Parathyroid adenoma (tissue), 2 donors: ENCODE results near the gene CNTN5.

Experiments used
- H2AFZ ChIP-seq: fragments of 300-600 bp; sonication (generic); one replicate; pipeline ENCODE4 v1.7.0; 2017; ENCODE audit warnings: antibody characterized with exemption, mild to moderate bottlenecking
- H3K27ac ChIP-seq: fragments of 300-600 bp; sonication (generic); one replicate; pipeline ENCODE4 v1.7.0; 2017
- H3K27me3 ChIP-seq: fragments of 300-600 bp; sonication (generic); one replicate; pipeline ENCODE4 v1.7.0; 2017; ENCODE audit warnings: low read length; ENCODE audit not compliant: control insufficient read depth, insufficient read depth
- H3K36me3 ChIP-seq: fragments of 300-600 bp; sonication (generic); one replicate; pipeline ENCODE4 v1.7.0; 2017; ENCODE audit warnings: low read length; ENCODE audit not compliant: control insufficient read depth, insufficient read depth
- H3K4me1 ChIP-seq: fragments of 300-600 bp; sonication (generic); one replicate; pipeline ENCODE4 v1.7.0; 2017; ENCODE audit warnings: control low read depth
- H3K4me2 ChIP-seq: fragments of 300-600 bp; sonication (generic); one replicate; pipeline ENCODE4 v1.7.0; 2017; ENCODE audit warnings: low read length
- H3K4me3 ChIP-seq: fragments of 300-600 bp; sonication (generic); one replicate; pipeline ENCODE4 v1.7.0; 2017; ENCODE audit warnings: low read depth, low read length
- H3K79me2 ChIP-seq: fragments of 300-600 bp; sonication (generic); one replicate; pipeline ENCODE4 v1.7.0; 2017; ENCODE audit warnings: control low read depth
- H3K9ac ChIP-seq: fragments of 300-600 bp; sonication (generic); one replicate; pipeline ENCODE4 v1.7.0; 2017; ENCODE audit warnings: mild to moderate bottlenecking
- H3K9me3 ChIP-seq: fragments of 300-600 bp; sonication (generic); one replicate; pipeline ENCODE4 v1.7.0; 2017; ENCODE audit warnings: low read length; ENCODE audit not compliant: control insufficient read depth
- CTCF ChIP-seq: fragments of 300-600 bp; sonication (generic); IDR thresholded peaks from one replicate; pipeline ENCODE4 v1.7.0; 2017; ENCODE audit warnings: antibody characterized with exemption, mild to moderate bottlenecking
- donor health status: primary hyperparathyroidism.

CNTN5 gene

DNA sequence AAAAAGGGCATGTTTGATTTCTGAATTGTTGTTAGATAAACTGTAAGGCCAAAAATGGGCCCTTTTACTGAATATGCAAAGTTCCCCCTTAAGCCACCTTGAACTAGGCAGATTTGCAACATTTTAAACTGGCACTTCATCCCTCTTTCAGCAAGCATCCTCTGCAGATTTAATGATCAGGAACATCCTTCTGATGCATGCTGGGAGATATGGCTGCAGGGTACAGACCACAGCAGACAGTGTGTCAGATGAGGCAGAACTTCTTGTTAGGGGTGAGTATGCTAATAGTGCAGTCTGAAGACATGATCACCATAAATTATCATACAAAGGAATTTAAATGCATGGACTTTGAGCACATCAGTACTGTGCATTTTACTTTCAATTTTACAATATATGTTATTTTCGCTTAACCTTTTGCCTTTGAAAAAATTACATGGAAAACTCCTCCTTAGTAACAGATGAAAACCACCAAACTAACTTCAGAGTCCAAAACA lies 1203.8 kb downstream of the CNTN5 start:
- H3K4me3 ChIP-seq = no peak overlapping the region
- no peaks in the 10 kb centered on the region for H3K27me3 ChIP-seq
- H3K79me2 ChIP-seq = no peaks in the 10 kb centered on the region
- H3K36me3 ChIP-seq = no peaks in the 10 kb centered on the region
- TF ChIP-seq CTCF = no peak
- H3K9me3 ChIP-seq = no peaks in the 10 kb centered on the region
- H3K4me1 ChIP-seq = no peaks in the 10 kb centered on the region
- no peak overlapping the region for H2AFZ ChIP-seq
- no peak overlapping the region for H3K27ac ChIP-seq
- H3K9ac ChIP-seq = no peak overlapping the region
- H3K4me2 ChIP-seq = no peak overlapping the region

DNA sequence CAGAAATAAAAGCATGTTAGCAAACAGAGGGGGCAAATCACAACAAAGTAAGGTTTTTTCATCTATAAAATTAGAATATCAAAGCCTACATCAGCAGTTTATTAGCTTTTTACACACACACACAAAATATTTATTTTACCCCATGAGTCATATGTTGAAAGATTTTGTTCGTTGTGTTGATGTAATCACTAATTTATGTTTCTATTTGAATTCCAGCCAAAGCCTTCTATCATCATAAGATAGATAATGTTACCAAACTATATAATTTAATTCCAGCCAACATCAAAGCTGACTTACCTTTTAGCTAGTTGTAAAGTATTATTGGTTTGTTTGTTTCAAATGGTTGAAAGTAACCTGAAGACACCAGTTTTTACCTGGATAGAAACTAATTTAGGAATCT lies 1208.3 kb downstream of the CNTN5 start:
- Histone ChIP-seq H3K9ac (no peak overlapping the region), H3K4me3 (no peak overlapping the region), H3K79me2 (no peaks in the 10 kb centered on the region), H3K4me1 (no peaks in the 10 kb centered on the region), H3K27ac (no peak overlapping the region), H3K4me2 (no peak overlapping the region), H3K27me3 (no peaks in the 10 kb centered on the region), H3K36me3 (no peaks in the 10 kb centered on the region), H2AFZ (no peak overlapping the region), H3K9me3 (no peaks in the 10 kb centered on the region)
- TF ChIP-seq CTCF = no peak

- Histone ChIP-seq H3K27me3 (no peaks in the 10 kb centered on the region), H3K9ac (no peak overlapping the region), H3K27ac (no peak overlapping the region), H3K79me2 (no peaks in the 10 kb centered on the region), H3K4me3 (no peak overlapping the region), H3K4me2 (no peak overlapping the region), H2AFZ (no peak overlapping the region), H3K36me3 (no peaks in the 10 kb centered on the region), H3K4me1 (no peaks in the 10 kb centered on the region), H3K9me3 (no peaks in the 10 kb centered on the region)
- TF ChIP-seq CTCF = no peak
Observed at GRCh38 chr11:100232006-100232405, 1211.3 kb downstream of the CNTN5 start.

DNA sequence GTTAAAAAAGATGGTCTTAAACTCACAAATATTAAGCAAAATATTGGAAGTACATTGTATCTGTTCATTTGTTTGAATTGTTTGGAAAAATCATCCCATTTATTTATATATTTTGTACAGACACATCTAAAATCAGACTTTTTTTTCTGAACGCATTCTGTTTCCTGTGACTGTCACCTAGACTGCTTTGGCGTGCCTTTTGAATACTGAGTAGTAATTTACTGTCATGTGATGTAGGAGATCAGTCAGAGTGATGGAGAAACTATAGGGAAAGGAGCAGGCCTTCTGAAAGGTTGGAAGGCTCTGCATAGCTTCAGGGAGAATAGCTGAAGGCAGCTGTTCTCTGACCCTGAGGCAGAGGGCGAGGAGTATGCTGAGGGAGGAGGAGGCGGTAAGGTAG lies 1214.3 kb downstream of the CNTN5 start:
- Histone ChIP-seq H3K9ac (no peak overlapping the region), H3K27ac (no peak overlapping the region), H3K27me3 (no peaks in the 10 kb centered on the region), H3K4me2 (no peak overlapping the region), H3K4me1 (no peaks in the 10 kb centered on the region), H2AFZ (no peak overlapping the region), H3K9me3 (no peaks in the 10 kb centered on the region), H3K79me2 (no peaks in the 10 kb centered on the region), H3K36me3 (no peaks in the 10 kb centered on the region), H3K4me3 (no peak overlapping the region)
- TF ChIP-seq CTCF = no peak

- Histone ChIP-seq H3K9ac (no peak overlapping the region), H2AFZ (no peak overlapping the region), H3K27ac (no peak overlapping the region), H3K4me2 (no peak overlapping the region), H3K4me1 (no peaks in the 10 kb centered on the region), H3K4me3 (no peak overlapping the region), H3K9me3 (no peaks in the 10 kb centered on the region), H3K79me2 (no peaks in the 10 kb centered on the region), H3K36me3 (no peaks in the 10 kb centered on the region), H3K27me3 (no peaks in the 10 kb centered on the region)
- no peak for TF ChIP-seq CTCF
Observed at GRCh38 chr11:100240025-100240539, 1219.3 kb downstream of the CNTN5 start.
